Mammary epithelial cell (primary cell): ENCODE measurements around the gene IQSEC1.

Source experiments
- EZH2 ChIP-seq: IDR thresholded peaks from 2 replicates; pipeline ENCODE4 v1.6.1; 2012; ENCODE audit warnings: low read length, inconsistent platforms, borderline replicate concordance
- TF ChIP-seq, protein P1 (sequence below), 2 donors: IDR thresholded peaks in 1 of 2; conservative IDR thresholded peaks in 1 of 2; 2 replicates each; pipeline ENCODE4 v1.5.1; 2011 to 2012; ENCODE audit warnings: inconsistent platforms in 2 of 2, low read length in 2 of 2, mild to moderate bottlenecking in 2 of 2, control low read depth in 1 of 2, low read depth in 1 of 2; ENCODE audit not compliant: insufficient read depth in 1 of 2; ENCODE audit errors: extremely low read depth in 1 of 2

GRCh38 chr3:13047296-13048165 is 25.7 kb downstream of the IQSEC1 start:
- TF ChIP-seq, protein P1, sequence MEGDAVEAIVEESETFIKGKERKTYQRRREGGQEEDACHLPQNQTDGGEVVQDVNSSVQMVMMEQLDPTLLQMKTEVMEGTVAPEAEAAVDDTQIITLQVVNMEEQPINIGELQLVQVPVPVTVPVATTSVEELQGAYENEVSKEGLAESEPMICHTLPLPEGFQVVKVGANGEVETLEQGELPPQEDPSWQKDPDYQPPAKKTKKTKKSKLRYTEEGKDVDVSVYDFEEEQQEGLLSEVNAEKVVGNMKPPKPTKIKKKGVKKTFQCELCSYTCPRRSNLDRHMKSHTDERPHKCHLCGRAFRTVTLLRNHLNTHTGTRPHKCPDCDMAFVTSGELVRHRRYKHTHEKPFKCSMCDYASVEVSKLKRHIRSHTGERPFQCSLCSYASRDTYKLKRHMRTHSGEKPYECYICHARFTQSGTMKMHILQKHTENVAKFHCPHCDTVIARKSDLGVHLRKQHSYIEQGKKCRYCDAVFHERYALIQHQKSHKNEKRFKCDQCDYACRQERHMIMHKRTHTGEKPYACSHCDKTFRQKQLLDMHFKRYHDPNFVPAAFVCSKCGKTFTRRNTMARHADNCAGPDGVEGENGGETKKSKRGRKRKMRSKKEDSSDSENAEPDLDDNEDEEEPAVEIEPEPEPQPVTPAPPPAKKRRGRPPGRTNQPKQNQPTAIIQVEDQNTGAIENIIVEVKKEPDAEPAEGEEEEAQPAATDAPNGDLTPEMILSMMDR (conservative IDR thresholded peaks at IDR 0.05 in 1 of 2, IDR thresholded peaks at IDR 0.05 in 1 of 2; ENCODE audit: extremely low read depth in 1 of 2, insufficient read depth in 1 of 2, low read depth in 1 of 2, low read length in 2 of 2), result peak in 1 of 2 donors; percentile 2
- no peak for TF ChIP-seq EZH2
